ENCODE data around the gene KRCC1.
"Not testable (repeated sequence)": the region's sequence is repeated elsewhere in the genome, so short reads cannot be mapped to it uniquely, and the experiment has no call there.

KRCC1 gene

GRCh38 chr2:88077080-88077479 lies 21.5 kb upstream of the KRCC1 start:
- no peak for DNase-seq (ENCODE audit: low read depth in 2 of 2, low spot score in 1 of 2)

DNA sequence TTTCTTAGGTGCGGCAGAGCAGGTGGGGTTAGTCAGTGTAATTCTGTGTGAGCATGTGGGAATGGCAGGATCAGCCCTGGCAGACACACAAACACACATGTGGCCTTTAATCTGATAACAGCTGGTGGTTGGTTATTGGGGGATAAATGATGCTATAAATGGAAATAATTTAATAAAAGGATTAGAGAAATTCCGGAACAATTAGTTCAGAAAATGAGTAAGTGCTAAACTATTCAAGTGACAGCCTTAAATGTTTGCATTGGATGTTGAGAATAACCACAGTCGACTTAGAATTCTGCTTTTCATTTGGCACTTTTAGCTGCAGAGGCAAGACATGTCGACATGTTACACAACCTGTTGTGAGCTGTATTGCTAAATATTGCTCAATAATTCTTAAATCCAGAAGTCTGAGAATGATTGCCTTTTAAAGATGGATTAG lies 19.3 kb upstream of the KRCC1 start:
- DNase-seq (ENCODE audit: low read depth in 2 of 2, low spot score in 1 of 2) = no peak

DNA sequence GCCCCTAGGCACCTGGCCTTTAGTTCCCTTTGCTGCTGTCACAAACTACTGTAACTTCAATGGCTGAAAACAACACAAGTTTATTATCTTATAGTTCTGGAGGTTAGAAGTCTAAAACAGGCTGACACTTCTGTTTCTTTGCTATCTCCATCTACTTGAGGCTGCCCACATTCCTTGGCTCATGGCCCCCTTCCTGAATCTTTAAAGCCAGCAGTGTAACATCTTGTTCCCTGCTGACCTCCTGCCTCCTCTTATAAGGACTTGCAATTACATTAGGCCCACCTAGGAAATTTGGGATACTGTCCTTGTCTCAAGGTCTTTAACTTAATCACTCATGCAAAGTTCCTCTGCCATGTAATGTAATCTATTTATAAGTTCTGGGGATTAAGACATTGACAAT lies 18.6 kb upstream of the KRCC1 start:
- DNase-seq (ENCODE audit: low read depth in 2 of 2, low spot score in 1 of 2) = no peak

GRCh38 chr2:88071365-88071764 lies 15.8 kb upstream of the KRCC1 start:
- no peak for DNase-seq (ENCODE audit: low read depth in 2 of 2, low spot score in 1 of 2)

GRCh38 chr2:88070055-88070454 lies 14.5 kb upstream of the KRCC1 start:
- DNase-seq (ENCODE audit: low read depth in 2 of 2, low spot score in 1 of 2) = no peak

GRCh38 chr2:88069117-88069516 lies 13.5 kb upstream of the KRCC1 start:
- DNase-seq (ENCODE audit: low read depth in 2 of 2, low spot score in 1 of 2) = no peak

DNA sequence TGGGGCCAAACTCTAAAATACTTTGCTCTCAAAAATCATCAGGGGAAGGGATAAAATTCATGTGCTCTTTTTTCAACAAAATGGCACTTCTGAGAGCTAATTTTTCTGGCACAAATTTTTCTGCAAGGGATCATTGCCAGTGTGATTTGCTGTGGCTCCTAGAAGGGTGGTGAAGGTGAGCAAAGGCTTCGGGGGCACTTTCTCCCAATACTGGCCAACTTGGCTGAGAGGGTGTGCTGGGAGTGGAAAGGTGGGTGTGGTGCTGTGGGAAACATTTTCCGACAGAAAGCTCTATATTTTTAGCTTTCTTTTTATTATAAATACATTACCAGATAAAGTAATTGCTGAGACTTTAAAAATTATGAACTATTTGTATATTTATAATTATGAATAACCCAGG lies 12.5 kb upstream of the KRCC1 start:
- DNase-seq (ENCODE audit: low read depth in 2 of 2, low spot score in 1 of 2) = no peak

DNA sequence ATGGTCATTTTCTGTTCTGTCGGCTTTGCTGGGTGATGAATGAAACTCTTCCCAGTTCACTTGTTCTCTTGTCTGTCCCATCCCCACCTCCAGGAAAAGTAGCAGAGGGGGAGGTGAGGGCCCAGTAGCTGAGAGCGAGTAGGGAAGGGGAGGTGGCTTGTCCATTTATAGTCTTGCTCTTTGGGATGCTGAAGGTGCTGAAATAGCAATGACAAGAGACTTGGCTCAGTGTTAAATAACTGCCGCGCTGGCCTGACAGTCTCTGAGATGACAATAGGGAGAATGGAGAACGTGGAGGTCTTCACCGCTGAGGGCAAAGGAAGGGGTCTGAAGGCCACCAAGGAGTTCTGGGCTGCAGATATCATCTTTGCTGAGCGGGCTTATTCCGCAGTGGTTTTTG lies 12.0 kb upstream of the KRCC1 start, which contains the start of gene SMYD1:
TSS of gene SMYD1 (plus strand) at position 228 of the 400 bp plus-strand sequence. CDS start at position 268, 40 bp downstream.
- DNase-seq (ENCODE audit: low read depth in 2 of 2, low spot score in 1 of 2) = no peak

DNA sequence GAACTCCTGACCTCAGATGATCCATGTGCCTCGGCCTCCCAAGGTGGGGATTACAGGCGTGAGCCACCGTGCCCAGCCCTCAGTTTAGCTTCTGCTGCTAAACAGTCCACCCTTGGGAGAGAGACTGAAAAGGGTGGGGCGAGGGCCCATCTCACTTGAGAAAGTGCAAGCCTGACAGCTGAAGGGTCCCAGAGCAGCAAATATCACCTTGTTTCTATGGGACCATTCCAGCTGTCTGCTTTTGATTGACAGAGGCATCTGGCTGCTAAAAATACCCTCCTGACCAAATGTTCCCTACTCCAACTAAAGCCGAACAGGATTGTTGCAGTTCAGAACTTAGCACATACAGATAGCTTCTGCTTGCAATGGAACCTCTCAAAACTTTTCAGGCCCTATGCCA lies 11.6 kb upstream of the KRCC1 start:
- DNase-seq (ENCODE audit: low read depth in 2 of 2, low spot score in 1 of 2) = no peak

DNA sequence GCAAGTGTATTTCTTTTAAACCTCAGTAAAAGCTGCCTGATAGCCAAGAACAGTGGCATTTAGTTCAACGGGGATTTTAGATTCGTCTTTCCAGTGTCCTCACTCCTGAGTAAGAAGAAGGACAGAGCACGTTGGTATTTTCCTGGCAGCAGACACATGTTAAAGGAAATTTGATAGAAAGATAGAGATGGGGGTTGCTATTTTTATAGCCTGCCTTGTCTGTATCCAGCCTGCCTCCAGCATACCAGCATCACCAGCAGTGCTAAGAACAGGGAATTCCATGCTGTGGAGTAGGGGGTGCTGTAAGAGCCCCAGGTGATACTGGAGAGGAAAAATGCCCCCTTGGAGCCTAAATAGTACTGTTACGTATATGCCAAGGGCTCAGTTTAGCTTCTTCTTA lies 11.0 kb upstream of the KRCC1 start:
- no peak for DNase-seq (ENCODE audit: low read depth in 2 of 2, low spot score in 1 of 2)

GRCh38 chr2:88061295-88061694 lies 5.7 kb upstream of the KRCC1 start:
- no peak for DNase-seq (ENCODE audit: low read depth in 2 of 2, low spot score in 1 of 2)

DNA sequence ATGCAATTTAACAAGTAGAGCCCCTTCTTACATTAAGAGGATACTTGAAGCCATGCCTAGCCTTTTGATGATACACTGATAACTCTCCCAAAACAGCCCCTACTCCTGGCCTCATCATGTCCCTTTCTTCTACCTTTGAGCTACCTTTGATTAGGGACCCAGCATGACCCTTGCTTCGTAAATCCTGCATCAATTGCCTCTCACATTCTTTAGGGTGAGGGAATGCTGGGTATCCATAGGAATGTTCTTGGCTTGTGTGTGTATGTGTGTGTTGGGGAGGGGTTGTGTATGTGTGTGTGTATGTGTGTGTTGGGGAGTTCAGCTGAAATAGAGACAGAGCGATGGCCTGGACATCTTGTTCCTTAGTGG lies 5.3 kb upstream of the KRCC1 start:
- no peak for DNase-seq (ENCODE audit: low read depth in 2 of 2, low spot score in 1 of 2)

DNA sequence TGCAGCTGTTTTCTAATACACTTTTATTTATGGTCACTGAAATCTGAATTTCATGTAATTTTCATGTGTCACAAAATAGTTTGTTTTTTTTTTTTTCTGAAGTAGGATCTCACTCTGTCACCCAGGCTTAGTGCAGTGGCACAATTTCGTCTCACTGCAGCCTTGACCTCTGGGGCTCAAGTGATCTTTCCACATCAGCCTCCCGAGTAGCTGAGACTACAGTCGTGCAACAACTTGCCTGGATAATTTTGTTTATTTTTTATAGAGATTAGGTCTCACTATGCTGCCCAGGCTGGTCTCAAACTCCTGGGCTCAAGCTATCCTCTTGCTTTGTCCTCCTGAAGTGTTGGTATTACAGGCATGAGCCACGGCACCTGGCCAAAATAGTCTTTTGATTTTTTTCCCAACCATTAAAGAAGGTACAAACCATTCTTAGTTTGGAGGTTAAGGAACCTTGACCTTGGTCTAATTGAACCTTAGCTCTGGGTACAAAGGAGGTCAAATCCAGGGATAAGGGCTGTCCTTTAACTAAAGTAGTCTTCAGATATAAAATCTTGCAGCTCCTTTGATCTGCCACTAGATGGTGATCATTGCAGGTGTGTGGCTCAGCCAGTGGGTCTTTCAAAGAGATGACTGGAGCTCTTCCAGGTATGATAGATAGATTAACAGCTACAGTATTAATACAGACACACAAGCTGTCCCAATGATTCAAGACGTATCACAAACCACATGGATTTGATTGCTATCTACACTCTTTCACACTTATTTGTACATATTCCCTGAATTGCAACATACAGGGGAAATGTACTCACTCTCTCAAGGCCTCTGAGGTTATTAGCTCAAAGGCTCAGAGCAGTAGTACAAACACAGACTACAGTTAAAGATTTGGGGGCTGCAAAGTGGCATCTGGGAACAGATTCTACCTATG lies 4.7 kb upstream of the KRCC1 start:
- no peak for DNase-seq (ENCODE audit: low read depth in 2 of 2, low spot score in 1 of 2)

DNA sequence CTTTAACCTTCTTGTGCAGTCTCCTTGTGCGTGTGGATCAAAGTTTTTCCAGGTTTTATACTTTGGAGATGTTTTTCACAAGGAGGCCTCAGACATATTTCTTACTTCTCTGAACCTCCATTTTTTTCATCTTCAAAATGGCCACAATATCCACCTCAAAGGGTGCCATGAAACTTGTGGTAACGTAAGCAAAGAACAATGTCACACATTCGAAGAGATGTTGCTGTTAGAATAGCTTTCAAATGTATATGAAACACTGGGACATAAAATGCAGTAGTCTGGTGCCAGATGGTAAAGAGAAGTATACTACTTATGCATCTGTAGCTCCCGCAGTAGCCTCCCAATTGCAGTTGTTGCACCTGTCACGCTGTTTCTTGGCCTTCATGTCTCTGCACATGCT lies 2.6 kb upstream of the KRCC1 start:
- no peak for DNase-seq (ENCODE audit: low read depth in 2 of 2, low spot score in 1 of 2)

GRCh38 chr2:88057437-88057844 lies 1.9 kb upstream of the KRCC1 start:
- no peak for DNase-seq (ENCODE audit: low read depth in 2 of 2, low spot score in 1 of 2)

DNA sequence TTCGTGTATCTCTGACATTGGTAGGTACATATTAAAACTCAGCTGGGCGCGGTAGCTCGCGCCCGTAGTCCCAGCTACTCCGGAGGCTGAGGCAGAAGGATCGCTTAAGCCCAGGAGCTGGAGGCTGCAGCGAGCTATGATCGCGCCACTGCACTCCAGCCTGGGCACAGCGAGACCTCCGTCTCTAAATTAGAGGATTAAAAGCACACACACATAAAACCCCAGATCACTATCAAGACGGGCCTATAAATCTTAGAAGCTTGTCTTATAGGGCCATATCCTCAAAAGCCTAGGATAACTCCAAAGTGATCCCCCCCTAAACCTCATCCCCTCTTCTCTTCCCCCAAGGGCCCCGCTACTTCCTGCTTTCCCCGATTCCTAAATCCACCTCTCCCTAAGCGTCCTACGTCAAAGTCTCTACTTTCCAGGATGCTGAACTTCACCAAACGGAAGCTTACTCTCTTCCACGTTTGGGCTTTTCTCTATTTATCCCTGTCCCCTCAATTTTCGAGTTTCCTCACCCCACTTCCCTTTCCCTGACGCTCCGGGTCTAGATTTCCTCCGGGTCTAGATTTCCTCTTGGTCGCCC lies 707 bp downstream of the KRCC1 start:
- DNase-seq (ENCODE audit: low read depth in 2 of 2, low spot score in 1 of 2) = no peak

GRCh38 chr2:88053934-88054781 lies 1.4 kb downstream of the KRCC1 start:
- DNase-seq (ENCODE audit: low read depth in 2 of 2, low spot score in 1 of 2) = no peak

- no peak for DNase-seq (ENCODE audit: low read depth in 2 of 2, low spot score in 1 of 2)
Measured at GRCh38 chr2:88053296-88053695, 2.3 kb downstream of the KRCC1 start.

GRCh38 chr2:88051792-88052191 lies 3.8 kb downstream of the KRCC1 start:
- DNase-seq (ENCODE audit: low read depth in 2 of 2, low spot score in 1 of 2) = no peak

DNA sequence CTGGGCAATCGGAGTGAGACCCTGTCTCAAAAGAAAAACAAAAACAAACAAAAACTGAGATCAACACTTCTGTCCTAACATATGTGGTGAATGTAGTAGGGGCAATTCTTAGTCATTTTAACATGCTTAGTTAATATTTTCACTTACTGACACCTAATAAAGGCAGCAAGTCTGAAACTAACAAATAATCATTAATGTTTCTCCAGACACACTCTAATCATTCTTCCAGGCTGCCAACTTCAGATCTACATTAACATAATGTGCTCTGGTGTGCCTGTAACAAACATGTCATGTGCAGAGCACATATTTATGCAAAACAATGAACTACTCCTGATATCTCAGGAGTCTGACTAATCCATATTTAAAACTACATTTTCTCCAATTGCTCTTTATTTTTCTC lies 6.0 kb downstream of the KRCC1 start:
- no peak for DNase-seq (ENCODE audit: low read depth in 2 of 2, low spot score in 1 of 2)

- no peak for DNase-seq (ENCODE audit: low read depth in 2 of 2, low spot score in 1 of 2)
Measured at GRCh38 chr2:88048541-88048940, 7.0 kb downstream of the KRCC1 start.

GRCh38 chr2:88045561-88045960 lies 10.0 kb downstream of the KRCC1 start:
- DNase-seq (ENCODE audit: low read depth in 2 of 2, low spot score in 1 of 2) = not testable (repeated sequence)
